Measurements from ENCODE around the gene IKBIP.
A peak's percentile ranks its signal among the peaks of the same experiment; 100 is the strongest.

The IKBIP gene

GRCh38 chr12:98592825-98593322, 51.7 kb downstream of the IKBIP start:
- H3K4me3 ChIP-seq (ENCODE audit: control insufficient read depth, low read depth, low read length) = peak overlapping the region; percentile 91
- no peak for TF ChIP-seq CTCF (IDR thresholded peaks at IDR 0.05; ENCODE audit: control insufficient read depth, insufficient read depth, low read depth, low read length, missing control alignments)
- DNase-seq (ENCODE audit: low read depth) = no peak

GRCh38 chr12:98591209-98591608, 53.4 kb downstream of the IKBIP start:
- DNase-seq (ENCODE audit: low read depth) = no peak
- TF ChIP-seq CTCF (IDR thresholded peaks at IDR 0.05; ENCODE audit: control insufficient read depth, insufficient read depth, low read depth, low read length, missing control alignments) = no peak
- H3K4me3 ChIP-seq (ENCODE audit: control insufficient read depth, low read depth, low read length) = no peak overlapping the region

- no peak for DNase-seq (ENCODE audit: low read depth)
- no peak for TF ChIP-seq CTCF (IDR thresholded peaks at IDR 0.05; ENCODE audit: control insufficient read depth, insufficient read depth, low read depth, low read length, missing control alignments)
- no peak overlapping the region for H3K4me3 ChIP-seq (ENCODE audit: control insufficient read depth, low read depth, low read length)
Measured at GRCh38 chr12:98587084-98587483, 57.5 kb downstream of the IKBIP start.

- no peak for TF ChIP-seq CTCF (IDR thresholded peaks at IDR 0.05; ENCODE audit: control insufficient read depth, insufficient read depth, low read depth, low read length, missing control alignments)
- H3K4me3 ChIP-seq (ENCODE audit: control insufficient read depth, low read depth, low read length) = no peak overlapping the region
- no peak for DNase-seq (ENCODE audit: low read depth)
Measured at GRCh38 chr12:98582093-98582492, 62.5 kb downstream of the IKBIP start.

- no peak for TF ChIP-seq CTCF (IDR thresholded peaks at IDR 0.05; ENCODE audit: control insufficient read depth, insufficient read depth, low read depth, low read length, missing control alignments)
- no peak for DNase-seq (ENCODE audit: low read depth)
- H3K4me3 ChIP-seq (ENCODE audit: control insufficient read depth, low read depth, low read length) = no peak overlapping the region
Measured at GRCh38 chr12:98581101-98581500, 63.5 kb downstream of the IKBIP start.

- no peak for DNase-seq (ENCODE audit: low read depth)
- H3K4me3 ChIP-seq (ENCODE audit: control insufficient read depth, low read depth, low read length) = no peak overlapping the region
- TF ChIP-seq CTCF (IDR thresholded peaks at IDR 0.05; ENCODE audit: control insufficient read depth, insufficient read depth, low read depth, low read length, missing control alignments) = no peak
Measured at GRCh38 chr12:98580695-98581094, 63.9 kb downstream of the IKBIP start.

GRCh38 chr12:98579835-98580234, 64.8 kb downstream of the IKBIP start:
- no peak for TF ChIP-seq CTCF (IDR thresholded peaks at IDR 0.05; ENCODE audit: control insufficient read depth, insufficient read depth, low read depth, low read length, missing control alignments)
- no peak overlapping the region for H3K4me3 ChIP-seq (ENCODE audit: control insufficient read depth, low read depth, low read length)
- DNase-seq (ENCODE audit: low read depth) = no peak

Measured in AG09309 (cell line).